Stimulated activated CD8-positive, alpha-beta memory T cell treated with anti-CD3 and anti-CD28 coated beads, Interleukin-15, amount 100 ng/mL, for 1 hour (primary cell): ENCODE measurements around the gene MITD1.
"Not testable (repeated sequence)": the region's sequence is repeated elsewhere in the genome, so short reads cannot be mapped to it uniquely, and the experiment has no call there.

Experiments used
- DNase-seq: peaks from one replicate; pipeline ENCODE4 v3.0.0-alpha.2; 2020; ENCODE audit warnings: low read depth

Gene MITD1

DNA sequence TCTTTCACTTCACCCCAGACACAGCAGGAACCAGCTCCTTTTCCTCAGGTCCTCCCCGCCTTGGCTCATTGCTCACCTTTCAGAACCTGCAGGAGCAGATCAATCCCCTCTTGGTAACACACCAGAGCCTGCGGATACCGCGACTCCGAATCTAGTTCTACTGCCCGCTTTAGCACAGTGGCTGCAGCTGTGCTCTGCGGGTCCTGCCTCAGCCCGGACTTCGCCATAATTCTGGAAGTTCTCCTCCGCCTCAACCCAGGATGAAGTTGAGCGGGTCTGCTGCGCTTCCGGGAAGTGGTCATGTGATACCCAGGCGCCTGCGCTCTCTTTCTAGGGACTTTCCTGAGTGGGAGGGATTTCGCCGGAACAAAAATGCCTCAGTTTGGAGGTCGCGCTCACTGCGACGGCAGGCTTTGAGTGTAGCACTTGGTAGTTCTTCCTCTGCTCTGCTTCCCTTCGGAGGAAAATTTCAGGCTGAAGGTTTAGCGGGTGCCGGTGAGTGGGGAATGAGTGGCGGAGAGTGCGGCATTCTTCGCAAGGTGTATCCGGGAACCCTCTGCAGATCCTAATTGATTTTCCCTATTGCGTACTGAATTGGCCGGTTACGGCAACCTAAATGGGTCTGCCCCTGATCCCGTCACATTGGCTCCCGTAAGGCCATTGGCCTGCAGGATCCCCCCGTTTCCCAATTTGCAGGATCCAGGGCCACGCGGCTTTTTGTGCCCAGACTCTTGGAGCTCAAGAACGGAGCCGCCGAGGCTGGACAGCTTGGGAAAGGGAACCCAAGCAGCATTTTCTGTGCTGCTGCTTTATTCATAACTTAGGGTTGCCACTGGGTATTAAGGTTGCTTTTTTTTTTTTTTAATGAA is at the start of gene MITD1, which contains the start of gene MRPL30:
Gene MITD1, minus strand, starts transcription at position 304 of the 869 bp plus-strand sequence. Its CDS starts 77 bp downstream, at position 227.
Gene MRPL30, plus strand, starts transcription at position 430 of the 869 bp plus-strand sequence. CDS start 5,020 bp downstream, outside the sequence.
- peak; percentile 79 for DNase-seq

DNA sequence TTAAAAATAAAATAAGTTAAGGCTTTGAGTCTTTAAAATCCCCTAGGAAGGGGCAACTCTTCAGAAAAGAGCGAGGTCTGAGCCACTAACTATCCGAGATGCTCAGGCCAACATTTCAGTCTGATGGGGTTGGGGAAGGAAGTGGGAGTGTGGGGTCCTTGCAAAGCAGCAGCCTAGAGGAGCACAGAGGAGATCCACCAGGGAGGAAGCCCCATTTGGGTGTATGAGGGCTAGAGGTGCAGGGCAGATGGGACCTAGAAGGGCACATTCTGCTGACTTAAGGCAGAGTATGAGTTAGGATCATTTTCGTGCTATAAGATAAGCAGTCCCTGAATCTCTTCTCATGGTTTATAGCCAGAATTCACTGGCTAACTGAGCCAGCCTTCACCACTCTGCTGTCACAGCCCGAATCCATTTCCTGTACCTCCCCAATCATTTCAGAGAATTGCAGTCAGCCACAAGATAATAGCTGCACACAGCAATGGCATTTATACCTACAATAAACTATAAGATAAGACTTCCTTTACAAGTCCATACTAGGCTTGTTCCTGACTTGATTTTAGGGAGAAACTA is 37.2 kb upstream of the MITD1 start:
- no peak for DNase-seq

DNA sequence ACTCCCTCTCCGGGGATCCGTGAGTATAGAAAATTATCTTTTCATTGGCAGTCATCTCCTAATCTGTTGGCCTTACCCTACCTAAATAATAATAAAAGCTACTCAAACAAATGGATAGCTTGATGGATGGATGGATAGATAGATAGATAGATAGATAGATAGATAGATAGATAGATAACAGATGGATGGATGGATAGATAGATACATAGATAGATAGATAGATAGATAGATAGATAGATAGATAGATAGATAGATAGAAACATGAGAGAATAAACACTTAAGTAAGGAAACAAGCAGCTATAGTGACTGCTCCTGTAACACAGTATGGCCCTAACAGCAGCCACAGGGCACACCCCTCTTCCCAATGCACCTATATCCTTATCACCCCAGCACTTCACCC is 35.2 kb upstream of the MITD1 start:
- DNase-seq, result no peak

DNA sequence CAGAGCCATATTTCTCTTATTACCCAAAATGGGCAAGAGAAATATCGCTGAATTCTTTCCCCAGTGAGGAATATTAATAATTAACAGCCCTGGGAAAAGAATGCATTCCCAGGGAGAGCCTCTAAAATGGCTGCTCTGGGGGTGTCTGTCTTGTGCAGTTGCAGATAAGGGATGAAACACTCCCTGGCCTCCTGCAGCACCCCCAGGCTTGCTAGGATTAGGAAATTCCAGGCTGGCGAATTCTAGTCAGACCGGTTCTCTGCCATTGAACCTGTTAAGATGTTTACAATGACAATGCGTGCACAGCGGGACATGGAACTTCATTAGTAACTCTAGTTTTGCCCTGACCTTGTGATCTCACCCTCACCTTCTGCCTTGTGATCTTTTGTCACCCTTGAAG is 24.6 kb upstream of the MITD1 start:
- no peak for DNase-seq

DNA sequence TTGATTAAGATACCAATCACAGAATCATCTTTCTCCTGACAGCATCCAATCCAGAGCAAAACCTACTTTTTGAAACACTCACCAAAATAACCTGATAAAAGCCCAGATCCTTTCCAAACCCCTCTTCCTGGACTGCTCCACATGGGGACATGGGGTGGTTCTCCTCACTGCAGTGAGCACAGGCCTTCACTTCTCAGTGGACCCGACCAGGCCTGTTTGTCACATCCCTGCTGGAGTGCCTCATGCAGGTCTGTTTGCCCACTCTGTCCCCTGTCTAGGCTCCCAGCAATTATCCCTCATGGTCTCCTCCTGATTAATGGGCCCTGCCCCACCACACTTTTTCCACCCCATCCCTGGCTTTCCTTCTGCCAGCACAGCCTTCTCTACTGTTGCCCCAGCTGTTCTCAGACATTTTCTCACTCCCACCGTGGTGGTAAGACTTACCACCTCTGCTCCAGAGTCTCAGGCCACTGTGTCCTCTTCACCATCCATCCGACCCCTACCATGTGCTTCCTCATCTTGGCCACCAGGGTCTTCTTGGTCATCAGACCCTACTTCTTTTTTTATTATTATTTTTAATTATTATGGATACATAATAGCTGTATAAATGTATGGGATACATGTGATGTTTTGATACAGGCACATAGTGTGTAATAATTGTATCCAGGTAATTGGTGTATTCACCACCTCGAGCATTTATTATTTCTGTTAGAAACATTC is 21.3 kb upstream of the MITD1 start:
- DNase-seq, result no peak

DNA sequence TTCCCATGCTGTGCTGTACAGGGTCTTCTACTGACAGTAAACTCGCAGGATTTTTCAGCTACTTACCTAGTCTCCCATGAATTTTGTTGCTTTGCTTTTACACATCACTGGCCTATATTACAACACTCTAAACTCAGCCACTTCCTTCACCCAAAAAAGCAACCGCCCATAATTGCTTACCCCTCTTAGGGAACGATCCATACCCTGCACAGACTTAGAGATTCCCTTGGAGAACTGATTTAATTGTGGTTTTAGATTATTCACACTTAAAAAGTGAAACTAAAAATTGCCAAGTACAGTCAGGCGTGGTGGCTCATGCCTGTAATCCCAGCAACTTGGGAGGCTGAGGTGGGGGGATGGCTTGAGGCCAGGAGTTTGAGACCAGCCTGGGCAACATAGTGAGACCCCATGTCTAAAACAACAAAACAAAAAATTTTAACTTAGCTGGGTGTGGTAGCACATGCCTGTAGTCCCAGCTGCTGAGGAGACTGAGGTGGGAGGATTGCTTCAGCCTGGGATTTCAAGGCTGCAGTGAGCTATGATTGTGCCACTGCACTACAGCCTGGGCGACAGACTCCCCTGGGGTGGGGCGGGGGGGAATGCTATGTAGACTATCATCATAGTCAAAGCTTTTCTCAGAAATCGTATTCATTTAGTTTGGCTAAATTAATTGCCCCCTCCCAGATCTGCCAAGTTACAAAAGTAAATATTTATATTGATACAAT is 19.4 kb upstream of the MITD1 start:
- DNase-seq, result no peak

DNA sequence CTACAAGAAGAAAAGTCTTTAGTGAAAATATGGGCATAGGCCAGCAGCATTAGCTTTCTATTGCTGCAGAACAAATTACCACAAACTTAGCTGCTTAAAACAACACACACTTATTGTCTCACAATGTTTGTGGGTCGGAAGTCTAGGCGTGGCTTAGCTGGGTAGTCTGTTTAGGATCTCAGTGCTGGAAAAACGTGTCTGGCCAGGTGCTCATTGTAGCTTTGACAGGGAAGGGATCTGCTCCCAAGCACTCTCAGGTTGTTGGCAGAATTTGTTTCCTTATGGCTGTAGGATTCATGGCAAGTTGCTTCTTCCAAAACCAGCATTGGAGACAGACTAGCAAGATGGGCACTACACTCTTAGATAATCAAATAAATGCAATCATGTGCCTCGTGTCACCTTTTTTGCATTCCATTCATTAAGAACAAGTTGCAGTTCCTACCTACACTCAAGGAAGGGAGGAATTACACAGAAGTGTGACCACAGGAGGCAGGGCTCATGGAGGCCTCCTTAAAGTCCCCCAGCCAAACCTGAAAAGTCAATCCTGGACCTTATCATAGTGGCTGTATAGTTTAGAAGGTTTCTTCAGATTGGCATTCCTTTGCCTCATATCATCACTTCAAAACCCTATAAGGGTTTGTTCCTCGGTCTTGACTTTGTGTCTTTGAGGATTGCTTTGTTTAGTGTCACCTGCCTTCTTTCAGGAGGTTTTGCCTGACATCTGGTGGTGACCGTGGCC is 17.4 kb upstream of the MITD1 start:
- no peak for DNase-seq

DNA sequence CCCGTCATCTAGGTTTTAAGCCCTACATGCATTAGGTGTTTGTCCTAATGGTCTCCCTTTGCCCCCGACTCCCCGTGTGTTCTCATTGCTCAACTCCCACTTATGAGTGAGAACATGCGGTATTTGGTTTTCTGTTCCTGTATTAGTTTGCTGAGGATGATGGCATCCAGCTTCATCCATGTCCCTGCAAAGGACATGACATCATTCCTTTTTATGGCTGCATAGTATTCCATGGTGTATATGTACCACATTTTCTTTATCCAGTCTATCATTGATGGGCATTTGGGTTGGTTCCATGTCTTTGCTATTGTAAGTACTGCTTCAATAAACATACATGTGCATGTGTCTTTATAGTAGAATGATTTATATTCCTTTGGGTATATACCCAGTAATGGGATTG is 11.5 kb upstream of the MITD1 start:
- not testable (repeated sequence) for DNase-seq

DNA sequence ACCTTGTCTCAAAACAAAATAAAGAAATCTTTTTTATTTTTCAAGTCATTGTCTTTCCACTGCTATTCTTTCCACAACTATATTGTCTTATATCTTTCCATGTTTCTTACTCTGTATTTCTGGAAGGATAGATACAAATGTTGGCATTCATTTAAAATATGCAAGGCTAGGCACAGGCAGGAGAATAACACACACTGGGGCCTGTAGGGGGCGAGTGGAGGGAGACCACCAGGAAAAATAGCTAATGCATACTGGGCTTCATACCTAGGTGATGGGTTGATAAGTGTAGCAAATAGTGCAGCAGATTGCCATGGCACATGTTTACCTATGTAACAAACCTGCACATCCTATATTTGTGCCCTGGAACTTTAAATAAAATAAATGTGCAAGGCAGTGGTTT is 9.7 kb upstream of the MITD1 start:
- DNase-seq, result no peak

DNA sequence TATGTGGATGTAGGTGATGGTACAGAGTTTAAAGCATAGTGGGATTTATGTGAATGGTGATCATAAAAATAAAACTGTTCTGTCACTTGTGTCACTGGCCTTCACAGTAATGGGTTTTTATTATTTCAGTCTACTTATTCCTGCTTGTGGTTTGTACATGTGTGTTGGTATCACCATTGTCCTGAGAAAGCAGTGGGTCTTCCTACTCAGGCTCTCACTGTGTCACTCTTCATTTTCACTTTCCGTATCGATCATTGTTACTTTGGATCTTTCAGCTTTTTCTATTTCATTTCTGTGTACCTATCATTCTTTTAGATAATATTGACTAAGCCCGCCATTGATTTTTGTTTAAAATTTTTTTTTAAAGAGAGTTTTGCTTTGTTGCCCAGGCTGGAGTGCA is 7.5 kb upstream of the MITD1 start:
- DNase-seq, result no peak

DNA sequence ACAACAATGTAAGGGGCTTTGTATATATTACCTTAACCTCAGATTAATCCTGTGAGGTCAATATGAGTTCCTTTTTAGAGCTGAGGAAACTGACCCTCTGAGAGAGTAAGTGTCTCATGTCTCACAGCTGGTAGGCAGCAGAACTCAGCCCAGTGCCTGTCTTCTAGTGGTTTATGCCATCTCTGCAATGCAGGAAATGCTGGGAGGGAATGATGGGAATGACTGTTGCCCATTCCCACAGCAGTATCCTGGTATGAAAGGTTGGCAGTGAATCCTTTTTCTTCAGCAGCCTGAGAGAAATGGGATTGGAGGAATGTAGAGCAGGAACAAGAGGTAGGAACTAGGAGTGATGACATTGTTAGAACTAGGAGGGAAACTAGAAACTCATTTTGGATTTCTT is 6.2 kb upstream of the MITD1 start:
- no peak for DNase-seq

DNA sequence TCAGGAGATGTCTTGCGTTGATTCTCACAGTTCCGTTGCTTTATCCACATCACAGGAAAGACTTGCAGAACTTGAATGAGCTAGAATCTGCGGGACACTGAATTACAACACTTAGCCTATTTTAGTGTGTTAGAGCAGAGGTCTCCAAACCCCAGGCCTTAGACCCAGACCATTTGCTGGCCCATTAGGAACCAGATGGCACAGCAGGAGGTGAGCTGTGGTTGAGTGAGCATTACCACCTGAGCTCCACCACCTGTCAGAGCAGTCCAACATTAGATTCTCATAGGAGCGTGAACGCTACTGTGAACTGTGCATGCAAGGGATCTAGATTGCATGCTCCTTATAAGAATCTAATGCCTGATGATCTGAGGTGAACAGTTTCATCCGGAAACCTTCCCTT is 4.0 kb upstream of the MITD1 start:
- no peak for DNase-seq

DNA sequence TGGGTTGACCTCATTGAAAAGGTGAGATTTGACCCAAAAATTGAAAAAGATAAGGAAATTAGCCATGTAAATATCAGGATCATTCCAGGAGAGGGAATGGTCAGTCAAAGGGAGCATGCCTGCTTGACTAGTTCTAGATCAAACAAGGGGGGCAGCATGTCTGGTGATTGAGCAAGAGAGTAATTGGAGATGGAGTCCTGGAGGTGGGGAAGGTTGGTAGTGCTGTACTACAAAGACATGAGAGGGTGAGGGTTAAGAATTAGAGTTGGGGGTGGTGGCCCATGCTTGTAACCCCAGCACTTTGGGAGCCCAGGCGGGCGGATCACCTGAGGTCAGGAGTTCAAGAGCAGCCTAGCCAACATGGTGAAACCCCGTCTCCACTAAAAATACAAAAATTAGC is 2.2 kb upstream of the MITD1 start:
- no peak for DNase-seq

DNA sequence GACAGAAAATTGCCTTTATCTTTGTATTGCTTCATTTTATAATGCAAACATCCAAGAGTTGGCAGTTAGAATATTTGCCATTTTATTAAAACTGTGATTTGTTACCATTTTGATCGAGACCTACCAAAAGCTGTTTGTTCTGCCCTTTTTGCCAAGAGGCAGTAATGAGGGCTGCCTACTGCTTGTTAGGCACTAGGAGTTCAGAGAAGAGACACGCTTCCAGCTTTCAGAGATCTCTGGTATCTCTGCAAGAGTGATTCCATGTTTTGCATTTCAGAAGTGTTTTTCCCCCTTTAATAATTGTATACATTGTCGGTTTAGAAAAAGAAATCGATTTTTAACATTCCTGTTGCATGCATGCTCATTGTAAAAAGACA is 754 bp upstream of the MITD1 start:
- DNase-seq, result no peak

DNA sequence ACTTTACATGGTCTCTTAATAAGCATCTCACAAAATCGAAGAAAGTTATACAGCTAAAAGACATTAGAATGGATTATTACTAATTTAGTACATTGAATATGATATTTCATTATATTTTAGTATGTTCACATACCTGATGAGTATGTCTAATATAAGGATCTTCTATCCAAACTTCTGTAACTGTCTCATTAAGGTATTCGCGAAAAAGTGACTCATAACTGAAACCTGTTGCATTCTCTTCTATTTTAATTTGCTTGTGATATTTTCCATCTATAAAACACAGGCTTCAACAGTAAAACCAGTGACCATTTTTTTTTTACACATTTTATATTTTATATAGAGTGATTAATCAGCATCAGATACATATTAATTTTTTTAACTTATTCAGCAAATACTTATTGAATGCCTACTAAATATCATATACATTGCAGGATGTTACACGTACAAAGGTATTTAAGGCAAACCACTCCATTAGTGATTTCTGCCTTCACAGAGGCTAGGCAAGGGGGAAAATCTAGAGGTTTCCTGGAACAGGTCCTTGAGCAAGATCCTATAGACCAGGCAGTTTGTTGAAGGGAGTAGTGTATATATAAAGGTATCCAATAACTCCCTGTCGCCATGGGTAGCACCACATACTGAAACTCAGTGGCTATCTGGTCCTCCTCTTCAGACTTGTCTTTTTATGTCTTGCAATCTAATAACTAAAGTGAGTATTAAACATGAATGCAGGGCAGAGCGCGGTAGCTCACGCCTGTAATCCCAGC is 9.3 kb downstream of the MITD1 start:
- no peak for DNase-seq

DNA sequence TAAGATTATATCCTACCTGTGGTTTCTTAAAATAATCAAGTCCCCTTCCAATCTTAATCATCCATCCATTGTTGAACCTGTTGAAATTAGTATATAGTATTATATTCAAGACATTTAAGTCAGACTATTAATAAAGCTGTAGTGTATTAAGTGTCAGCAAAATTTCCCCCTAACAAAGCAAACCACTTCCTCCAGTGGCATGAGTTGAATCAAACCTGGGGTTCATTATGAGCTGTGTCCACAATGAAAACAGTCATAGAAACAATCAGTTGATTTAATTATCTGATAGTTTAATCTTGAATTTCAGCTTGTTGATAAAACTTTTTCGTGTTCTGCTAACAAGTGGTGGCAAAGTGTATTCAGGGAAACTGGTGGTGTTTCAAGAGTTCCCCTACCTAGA is 11.3 kb downstream of the MITD1 start:
- no peak for DNase-seq

DNA sequence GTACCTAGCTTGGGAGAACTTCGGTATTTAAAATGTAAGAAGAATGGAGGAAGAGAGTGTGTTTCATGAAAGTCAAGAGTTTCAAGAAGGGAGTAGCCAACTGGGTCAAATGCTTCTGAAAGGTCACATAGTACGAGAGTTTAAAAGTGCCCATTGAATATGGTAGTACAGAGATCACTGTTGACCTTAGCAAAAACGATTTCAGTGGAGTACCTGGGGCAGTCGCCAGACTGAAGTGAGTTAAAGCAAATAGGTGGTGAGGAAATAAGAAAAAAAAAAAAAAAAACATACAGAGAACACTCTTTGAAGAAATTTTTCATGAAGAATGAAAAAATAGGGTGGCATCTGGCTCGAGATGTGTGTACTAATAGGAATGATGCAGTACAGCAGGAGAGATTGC is 14.6 kb downstream of the MITD1 start:
- DNase-seq, result no peak

DNA sequence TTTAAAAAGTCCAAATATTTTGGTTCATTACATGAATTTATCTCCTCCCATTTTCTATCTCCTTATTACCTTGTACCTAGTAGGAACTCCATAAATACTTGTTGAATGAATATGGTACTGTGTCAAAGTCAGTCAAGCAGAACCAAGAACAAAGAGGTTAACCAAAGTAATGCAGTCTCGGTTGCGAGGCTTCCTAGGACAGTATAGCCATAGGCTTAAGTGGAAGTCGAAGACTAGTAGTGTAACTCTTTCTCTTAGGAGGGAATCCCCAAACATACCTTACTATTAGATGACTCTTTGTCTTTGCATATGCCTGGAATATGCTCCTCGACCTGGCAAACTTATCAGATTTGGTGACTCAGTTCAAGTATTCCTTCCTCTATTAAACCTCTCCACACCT is 21.3 kb downstream of the MITD1 start:
- no peak for DNase-seq

DNA sequence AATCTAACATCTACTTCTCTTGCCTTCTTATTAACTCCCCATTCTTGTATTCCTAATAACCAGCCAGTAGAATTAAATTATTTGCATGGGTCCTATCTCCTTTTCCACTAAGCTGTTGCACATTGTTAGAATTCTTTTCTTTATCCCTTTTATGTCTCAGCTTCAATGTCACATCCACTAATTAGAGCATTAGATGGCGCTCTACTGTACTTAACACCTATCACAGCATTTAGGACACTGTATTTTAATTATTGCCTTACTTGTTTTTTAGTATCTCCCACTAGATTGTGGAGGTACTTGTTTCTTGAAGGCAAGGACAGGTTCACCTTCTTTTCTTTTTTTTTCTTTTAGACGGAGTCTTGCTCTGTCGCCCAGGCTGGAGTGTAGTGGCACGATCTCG is 22.3 kb downstream of the MITD1 start:
- no peak for DNase-seq

DNA sequence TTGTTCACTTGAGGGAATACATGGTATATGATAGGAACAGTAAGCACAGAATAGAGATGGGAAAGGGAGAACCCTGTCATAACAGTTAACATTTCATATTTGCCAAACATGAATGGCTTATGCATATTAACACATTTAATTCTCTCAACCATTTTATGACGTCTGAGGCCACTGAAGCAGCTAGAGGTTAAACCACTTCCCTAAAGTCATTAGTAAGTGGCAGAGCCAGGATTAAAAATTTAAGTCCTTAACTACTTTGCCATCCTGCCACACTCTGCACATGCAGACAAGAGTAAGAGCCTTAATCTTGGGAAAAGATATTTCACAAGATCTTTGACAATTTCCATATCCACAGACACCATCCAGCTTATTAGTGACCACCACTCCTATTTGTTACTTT is 24.0 kb downstream of the MITD1 start:
- DNase-seq, result no peak
